Measurements from ENCODE around the gene EHD2. TPM values are rescaled to one million over a fixed set of nuclear protein-coding genes. Genes with fewer than 3 reads are reported as not detected.

The EHD2 gene
- total and polyA plus RNA-seq, 2 of the 13 experiments (the other 11 are each of a cell fraction or from before 2014, with no cell fraction given): 0.09 to 0.28 TPM

GRCh38 chr19:47762615-47763308 is 49.5 kb downstream of the EHD2 start:
- BruUV-seq (replicated peaks): no TSS peak
- in situ Hi-C loops (cut with HindIII; ENCODE audit: extremely low pct_ligation_motif_present, low pct_unique_long_range_greater_than_20kb) (no loop called here), intact Hi-C loops (cut with micrococcal nuclease; ENCODE audit: unreplicated experiment) (no loop called here)
- H3K9ac ChIP-seq (ENCODE audit: insufficient read depth, low read depth, low read length): no peak overlapping the region
- ATAC-seq: no peak
- no peaks in the 10 kb centered on the region for H4K20me1 ChIP-seq (ENCODE audit: insufficient read depth, low read length)
- H3K79me2 ChIP-seq (ENCODE audit: insufficient read depth, low read length): no peaks in the 10 kb centered on the region
- 0 out of 5 replicates have a peak, but pooled peaks cover 0 to 3% of the 10 kb centered on the region in 2 experiments for H3K36me3 ChIP-seq (replicated peaks in 1 of 2; ENCODE audit: control insufficient read depth in 1 of 2, insufficient read depth in 2 of 2, low read length in 2 of 2)
- no peak overlapping the region for H3K4me3 ChIP-seq (replicated peaks in 1 of 3; ENCODE audit: insufficient read depth in 1 of 3, low read depth in 2 of 3, low read length in 3 of 3)
- H2AFZ ChIP-seq (ENCODE audit: low read length): no peak overlapping the region
- ChIA-PET POLR2A (no interaction called here), CTCF (ENCODE audit: low intra/inter-chr PET ratio, low total read pairs) (no interaction called here)
- H3K4me1 ChIP-seq (ENCODE audit: insufficient read depth, low read length): peaks cover 45% of the 10 kb centered on the region
- WGBS (ENCODE audit: low lambda C conversion rate): 79% methylated on average over 18 of the region's 18 CpGs
- no peaks in the 10 kb centered on the region for H3K9me3 ChIP-seq (ENCODE audit: low read length)
- H3K27me3 ChIP-seq (ENCODE audit: control insufficient read depth in 1 of 2, insufficient read depth in 2 of 2, low read length in 2 of 2): no peaks in the 10 kb centered on the region
- no peak overlapping the region for H3K27ac ChIP-seq (ENCODE audit: extremely low read length, insufficient read depth, low read length)
- no peak for DNase-seq (ENCODE audit: low spot score)
- H3K4me2 ChIP-seq (ENCODE audit: low read depth, low read length): no peak overlapping the region
- no peak for FAIRE-seq
- TF ChIP-seq ZMYM3 (CRISPR knock-in tag; IDR thresholded peaks at IDR 0.05) (peak; percentile 70), ZNF83 (CRISPR knock-in tag; IDR thresholded peaks at IDR 0.05; ENCODE audit: borderline replicate concordance) (no peak), ZNF629 (CRISPR knock-in tag; conservative IDR thresholded peaks at IDR 0.05) (peak; percentile 41; the same call in 1 of the 2 replicates), KDM2A (CRISPR knock-in tag; IDR thresholded peaks at IDR 0.05; ENCODE audit: borderline replicate concordance, low read depth) (no peak), GABPA (IDR thresholded peaks at IDR 0.05; ENCODE audit: low read depth, low read length) (no peak), GABPA (CRISPR knock-in tag; IDR thresholded peaks at IDR 0.05; ENCODE audit: low read depth) (peak; percentile 55; the same call in 1 of the 2 replicates), PAXIP1 (CRISPR knock-in tag; conservative IDR thresholded peaks at IDR 0.05) (no peak), ZNF619 (CRISPR knock-in tag; IDR thresholded peaks at IDR 0.05) (no peak), ESRRA (CRISPR knock-in tag; IDR thresholded peaks at IDR 0.05; ENCODE audit: low read depth) (no peak), ZNF576 (CRISPR knock-in tag; IDR thresholded peaks at IDR 0.05) (no peak), CHCHD3 (CRISPR knock-in tag; IDR thresholded peaks at IDR 0.05) (no peak), KDM1A (CRISPR knock-in tag; IDR thresholded peaks at IDR 0.05) (0 out of 2 replicates have a peak, but pooled peaks have one; percentile 51), POLR2G (IDR thresholded peaks at IDR 0.05; ENCODE audit: low read depth, low read length) (peak; percentile 15; the same call in 1 of the 2 replicates), RXRB (CRISPR knock-in tag; IDR thresholded peaks at IDR 0.05; ENCODE audit: borderline replicate concordance) (no peak), ZNF768 (CRISPR knock-in tag; IDR thresholded peaks at IDR 0.05) (peak; percentile 90), SNAPC2 (CRISPR knock-in tag; IDR thresholded peaks at IDR 0.05) (no peak), PAWR (CRISPR knock-in tag; IDR thresholded peaks at IDR 0.05; ENCODE audit: borderline replicate concordance) (no peak), CREM (IDR thresholded peaks at IDR 0.05) (no peak), CREM (CRISPR knock-in tag; IDR thresholded peaks at IDR 0.05) (no peak), ZNF260 (CRISPR knock-in tag; IDR thresholded peaks at IDR 0.05; ENCODE audit: borderline replicate concordance, low read depth) (no peak), MXD1 (CRISPR knock-in tag; IDR thresholded peaks at IDR 0.05) (no peak), NR2F6 (IDR thresholded peaks at IDR 0.05) (no peak), NR2F6 (CRISPR knock-in tag; IDR thresholded peaks at IDR 0.05) (no peak), ZNF720 (CRISPR knock-in tag; IDR thresholded peaks at IDR 0.05) (no peak)

Measured in HepG2 (cell line).